ENCODE measurements around the gene WWOX.

DNA sequence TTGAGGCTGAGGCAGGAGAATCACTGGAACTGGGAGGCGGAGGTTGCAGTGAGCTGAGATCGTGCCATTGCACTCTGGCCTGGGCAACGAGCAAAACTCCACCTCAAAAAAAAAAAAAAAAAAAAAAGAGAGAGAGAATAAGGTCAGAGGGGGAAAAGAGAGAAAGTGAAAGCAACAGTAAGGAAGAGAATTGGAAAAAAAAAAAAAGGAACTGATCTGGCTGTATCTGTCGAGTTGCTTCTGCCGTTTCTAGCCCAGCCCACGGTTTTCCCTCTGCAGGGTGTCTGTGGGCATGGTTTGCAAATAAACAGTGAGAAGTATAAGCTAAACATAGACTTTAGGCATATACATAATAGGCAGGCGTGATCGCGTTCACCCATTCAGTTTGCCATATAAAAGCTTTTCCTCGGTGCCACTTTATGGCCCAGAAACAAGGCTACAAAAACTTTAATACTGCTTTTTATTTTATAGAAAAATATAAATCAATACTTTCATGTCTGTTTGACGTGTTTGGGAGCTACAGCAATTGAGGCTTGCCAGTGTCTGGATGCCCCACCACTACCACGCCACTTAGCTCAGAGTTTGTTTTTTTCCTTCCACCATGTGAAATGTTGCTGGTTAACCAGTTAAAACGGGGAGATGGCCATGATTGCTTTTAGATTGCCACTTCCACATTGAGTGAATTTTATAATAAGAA is 1064.4 kb downstream of the WWOX start:
- TF ChIP-seq, protein P1, sequence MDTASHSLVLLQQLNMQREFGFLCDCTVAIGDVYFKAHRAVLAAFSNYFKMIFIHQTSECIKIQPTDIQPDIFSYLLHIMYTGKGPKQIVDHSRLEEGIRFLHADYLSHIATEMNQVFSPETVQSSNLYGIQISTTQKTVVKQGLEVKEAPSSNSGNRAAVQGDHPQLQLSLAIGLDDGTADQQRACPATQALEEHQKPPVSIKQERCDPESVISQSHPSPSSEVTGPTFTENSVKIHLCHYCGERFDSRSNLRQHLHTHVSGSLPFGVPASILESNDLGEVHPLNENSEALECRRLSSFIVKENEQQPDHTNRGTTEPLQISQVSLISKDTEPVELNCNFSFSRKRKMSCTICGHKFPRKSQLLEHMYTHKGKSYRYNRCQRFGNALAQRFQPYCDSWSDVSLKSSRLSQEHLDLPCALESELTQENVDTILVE (CRISPR knock-in tag; IDR thresholded peaks at IDR 0.05): no peak
- TF ChIP-seq SALL2 (CRISPR knock-in tag; IDR thresholded peaks at IDR 0.05): no peak
